NCI-H2107 treated with DMSO at 0.1 percent for 48 hours (cell line): Measurements from ENCODE around the gene NFX1.
"Not testable (repeated sequence)": the region's sequence is repeated elsewhere in the genome, so short reads cannot be mapped to it uniquely, and the experiment has no call there.

Experiments used
- DNase-seq: peaks from one replicate; lab custom pipeline; 2025; ENCODE audit not compliant: unreplicated experiment; lab: John Stamatoyannopoulos, UW

The NFX1 gene

GRCh38 chr9:33307067-33307466, 16.8 kb downstream of the NFX1 start:
- DNase-seq = no peak

GRCh38 chr9:33309903-33310302, 19.6 kb downstream of the NFX1 start:
- no peak for DNase-seq

GRCh38 chr9:33310748-33311147, 20.4 kb downstream of the NFX1 start:
- no peak for DNase-seq

GRCh38 chr9:33311953-33312352, 21.6 kb downstream of the NFX1 start:
- no peak for DNase-seq

GRCh38 chr9:33315371-33315770, 25.1 kb downstream of the NFX1 start:
- DNase-seq = no peak

GRCh38 chr9:33317136-33317535, 26.8 kb downstream of the NFX1 start:
- not testable (repeated sequence) for DNase-seq

GRCh38 chr9:33318225-33318624, 27.9 kb downstream of the NFX1 start:
- DNase-seq = no peak

- DNase-seq = no peak
These were observed 28.5 kb downstream of the NFX1 start for GRCh38 chr9:33318781-33319180.

- DNase-seq = no peak
These were observed 29.9 kb downstream of the NFX1 start for GRCh38 chr9:33320230-33320567.

GRCh38 chr9:33320568-33321261, 30.4 kb downstream of the NFX1 start:
- DNase-seq = no peak

- DNase-seq = no peak
These were observed 38.8 kb downstream of the NFX1 start for GRCh38 chr9:33329117-33329563.

- DNase-seq = no peak
These were observed 39.7 kb downstream of the NFX1 start for GRCh38 chr9:33329979-33330378.

- DNase-seq = no peak
These were observed 41.1 kb downstream of the NFX1 start for GRCh38 chr9:33331377-33331891.

GRCh38 chr9:33332011-33332410, 41.7 kb downstream of the NFX1 start:
- DNase-seq = no peak

GRCh38 chr9:33332956-33333355, 42.6 kb downstream of the NFX1 start:
- not testable (repeated sequence) for DNase-seq

- no peak for DNase-seq
These were observed 49.9 kb downstream of the NFX1 start for GRCh38 chr9:33340186-33340585.

GRCh38 chr9:33341182-33341581, 50.9 kb downstream of the NFX1 start:
- DNase-seq = no peak

- no peak for DNase-seq
These were observed 53.8 kb downstream of the NFX1 start for GRCh38 chr9:33344145-33344544.

- DNase-seq = no peak
These were observed 56.2 kb downstream of the NFX1 start for GRCh38 chr9:33346564-33346963.

- DNase-seq = no peak
These were observed 58.7 kb downstream of the NFX1 start for GRCh38 chr9:33348998-33349397.

- DNase-seq = no peak
These were observed 59.4 kb downstream of the NFX1 start for GRCh38 chr9:33349743-33350142.

- DNase-seq = no peak
These were observed 60.0 kb downstream of the NFX1 start for GRCh38 chr9:33350310-33350709.

- no peak for DNase-seq
These were observed 61.2 kb downstream of the NFX1 start for GRCh38 chr9:33351547-33351946.
